Posterior vena cava (tissue), 2 donors: Measurements from ENCODE around the gene SLC7A10. TPM values are rescaled to one million over a fixed set of nuclear protein-coding genes. Genes with fewer than 3 reads are reported as not detected.

Experiments
- DNase-seq: peaks from one replicate; pipeline ENCODE4 v3.0.0-alpha.2; 2020; ENCODE audit warnings: low spot score
- intact Hi-C, 2 donors: fragments of 100-400 bp; cut with DNase I; formaldehyde crosslinking; loops; one replicate each; pipeline versions ENCODE4 v1.14.1 to v1.14.2; 2022 to 2023
- long read RNA-seq, 2 donors: library from polyadenylated mRNA; unstranded; transcript quantifications; one replicate each; pipeline ENCODE4 v2.0.0, GENCODE V29; 2020 to 2021
- total RNA-seq, 2 donors: library from RNA; stranded (reverse); fragmentation: NEBNext Ultra II Directional; extraction: Animal tissue kit (Norgen Biotek cat#: 25700); gene quantifications; one replicate each; pipeline ENCODE4 v1.2.1, GENCODE V29; 2021
- donor health status: DM: yes; HTN: yes; CAD: no.
- donor health status: DM: yes; HTN: yes; CAD: no.

The SLC7A10 gene
- total RNA-seq: not detected
- long read RNA-seq, donor 1: 0 reads
- long read RNA-seq, donor 2, partial matches to known transcripts: 0 of 1 reads
- long read RNA-seq, donor 2, other reads (novel, unspliced or antisense): 0 of 1 reads

GRCh38 chr19:33225458-33225926, at the start of gene SLC7A10:
TSS of gene SLC7A10 (minus strand) at chr19:33225850. CDS start at chr19:33225703, 147 bp downstream.
- no peak for DNase-seq
- intact Hi-C loops: no loop called here

GRCh38 chr19:33274663-33275558, 49.3 kb upstream of the SLC7A10 start:
- no peak for DNase-seq
- intact Hi-C loops: no loop called here

- DNase-seq: no peak
- intact Hi-C loops: no loop called here
Observed at GRCh38 chr19:33273881-33274662, 48.4 kb upstream of the SLC7A10 start.

DNA sequence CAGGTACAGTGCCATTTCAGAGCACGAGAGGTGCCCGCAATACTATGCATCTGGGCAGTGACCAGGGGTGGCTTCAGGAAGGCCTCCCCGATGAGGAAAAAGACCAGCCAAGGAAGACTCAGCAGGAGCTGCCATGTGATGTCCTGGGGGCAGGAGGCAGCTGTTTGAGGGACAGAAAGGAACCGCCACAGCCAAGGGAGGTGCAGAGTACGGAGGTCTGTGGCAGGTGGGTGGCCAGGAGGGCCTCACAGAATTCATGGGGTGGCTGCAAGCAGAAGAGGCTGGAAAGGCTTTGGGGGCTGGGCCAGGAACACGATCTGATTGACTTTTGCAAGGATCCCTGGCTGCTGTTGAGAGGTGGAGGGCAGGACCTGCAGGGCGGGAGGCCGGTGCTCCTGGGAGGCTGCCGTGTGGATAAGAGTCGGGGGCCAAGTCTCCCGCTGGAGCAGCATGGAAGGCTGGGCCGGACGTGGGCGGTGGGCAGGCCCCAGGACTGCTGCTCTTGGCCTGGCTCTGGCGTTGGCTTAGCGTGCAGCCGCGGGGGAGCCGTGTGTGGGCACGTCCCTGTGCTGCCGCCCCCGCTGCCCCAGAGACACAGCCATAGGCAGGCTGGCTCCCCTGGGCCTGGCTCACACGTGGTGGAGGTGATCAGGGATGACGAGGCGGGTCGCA, 47.6 kb upstream of the SLC7A10 start:
- DNase-seq: no peak
- intact Hi-C loops: no loop called here

- no peak for DNase-seq
- intact Hi-C loops: no loop called here
Observed at GRCh38 chr19:33271246-33272021, 45.8 kb upstream of the SLC7A10 start.

- intact Hi-C loops: no loop called here
- no peak for DNase-seq
Observed at GRCh38 chr19:33270769-33271168, 45.1 kb upstream of the SLC7A10 start.

- intact Hi-C loops: no loop called here
- DNase-seq: no peak
Observed at GRCh38 chr19:33269016-33269415, 43.4 kb upstream of the SLC7A10 start.

DNA sequence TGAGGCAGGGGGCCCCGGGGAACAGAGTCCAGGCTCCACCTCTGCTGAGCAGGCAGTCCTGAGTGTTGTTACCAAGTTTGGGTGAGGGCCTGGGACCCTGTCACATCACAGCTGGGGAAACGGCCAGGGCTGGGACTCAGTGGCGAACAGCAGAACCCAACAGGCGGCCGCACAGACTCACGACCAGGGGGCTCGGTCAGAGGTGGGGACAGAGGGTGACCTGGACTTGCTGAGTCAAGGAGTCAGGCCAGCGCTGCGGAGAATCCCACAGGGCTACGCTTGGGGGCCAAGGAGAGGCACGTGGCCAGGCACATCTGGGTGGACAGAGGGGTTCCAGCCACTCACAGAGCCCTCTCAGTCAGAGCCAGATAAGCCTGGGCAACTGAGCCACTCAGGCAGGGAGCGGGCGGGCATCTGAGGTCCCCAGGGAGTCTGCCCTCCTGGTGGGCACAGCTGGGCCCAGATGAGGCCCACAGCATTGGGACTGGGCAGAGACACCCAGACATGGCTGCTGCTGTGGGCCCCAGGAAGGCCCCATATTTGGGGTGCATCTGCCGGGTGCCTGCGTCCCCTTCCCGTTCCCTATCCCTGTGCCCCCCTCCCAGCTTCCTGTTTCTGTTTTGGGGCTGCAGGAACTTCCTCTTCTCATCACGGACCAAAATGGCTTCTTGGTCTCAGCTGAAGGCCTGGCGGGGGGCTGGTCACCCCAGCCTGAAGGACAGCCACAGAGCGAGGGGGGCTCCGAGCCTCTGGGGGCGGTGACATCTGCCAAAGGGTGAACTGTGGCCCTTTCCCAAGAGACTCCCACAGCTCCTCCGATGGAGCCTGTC, 42.7 kb upstream of the SLC7A10 start:
- intact Hi-C loops: no loop called here
- no peak for DNase-seq

GRCh38 chr19:33267706-33268105, 42.1 kb upstream of the SLC7A10 start:
- DNase-seq: no peak
- intact Hi-C loops: no loop called here

GRCh38 chr19:33266974-33267484, 41.4 kb upstream of the SLC7A10 start:
- DNase-seq: no peak
- intact Hi-C loops: no loop called here

DNA sequence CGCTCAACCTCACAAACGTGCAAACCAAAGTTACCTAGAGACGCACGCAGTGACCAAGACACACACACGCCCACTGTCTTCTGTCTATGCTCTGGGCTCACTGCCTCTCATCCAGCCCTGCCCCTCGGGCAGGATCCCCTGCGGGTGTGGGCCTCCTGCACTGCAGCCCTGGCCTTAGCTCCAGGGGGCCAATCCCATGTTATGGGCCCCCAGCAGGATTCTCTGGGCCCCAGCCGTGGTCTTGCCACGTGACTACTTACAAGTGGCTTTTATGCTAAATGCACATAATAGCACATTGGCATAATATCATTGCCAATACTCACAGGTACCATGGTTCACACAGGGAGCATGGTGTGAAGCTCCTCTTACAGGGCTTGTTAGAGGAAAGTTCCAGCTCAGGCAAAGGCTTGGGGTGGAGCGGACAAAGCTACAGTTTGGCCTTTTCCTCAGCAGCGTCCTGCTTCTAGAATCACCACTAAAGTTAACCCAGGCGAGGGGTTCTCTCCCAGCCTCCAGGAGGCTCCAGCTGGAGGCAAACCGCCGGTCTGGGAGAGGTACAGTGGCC, 39.3 kb upstream of the SLC7A10 start:
- no peak for DNase-seq
- intact Hi-C loops: no loop called here

GRCh38 chr19:33263325-33264023, 37.8 kb upstream of the SLC7A10 start:
- DNase-seq: no peak
- intact Hi-C loops: no loop called here

- intact Hi-C loops: no loop called here
- DNase-seq: no peak
Observed at GRCh38 chr19:33261511-33262189, 36.0 kb upstream of the SLC7A10 start.

- no peak for DNase-seq
- intact Hi-C loops: no loop called here
Observed at GRCh38 chr19:33260628-33261418, 35.2 kb upstream of the SLC7A10 start.

DNA sequence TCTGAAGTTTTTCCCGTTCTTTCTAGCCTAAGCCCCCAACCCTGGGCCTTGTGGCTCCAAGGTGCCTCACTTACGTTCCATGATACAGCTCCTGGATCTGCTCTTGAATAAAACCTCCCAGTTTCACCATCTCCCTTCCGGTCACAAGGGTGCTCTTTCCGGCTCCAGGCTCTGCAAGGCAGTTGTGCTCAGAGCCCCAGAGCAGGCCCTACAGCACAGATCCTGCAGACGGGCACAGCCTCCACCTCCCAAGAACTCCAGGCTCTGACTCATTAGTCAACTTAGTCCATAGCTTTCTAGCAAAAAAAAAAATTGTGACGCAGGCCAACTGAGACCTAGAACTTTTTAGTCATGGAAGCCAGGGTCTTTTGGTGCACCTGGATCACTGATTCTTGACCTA, 33.9 kb upstream of the SLC7A10 start:
- intact Hi-C loops: no loop called here
- DNase-seq: no peak

DNA sequence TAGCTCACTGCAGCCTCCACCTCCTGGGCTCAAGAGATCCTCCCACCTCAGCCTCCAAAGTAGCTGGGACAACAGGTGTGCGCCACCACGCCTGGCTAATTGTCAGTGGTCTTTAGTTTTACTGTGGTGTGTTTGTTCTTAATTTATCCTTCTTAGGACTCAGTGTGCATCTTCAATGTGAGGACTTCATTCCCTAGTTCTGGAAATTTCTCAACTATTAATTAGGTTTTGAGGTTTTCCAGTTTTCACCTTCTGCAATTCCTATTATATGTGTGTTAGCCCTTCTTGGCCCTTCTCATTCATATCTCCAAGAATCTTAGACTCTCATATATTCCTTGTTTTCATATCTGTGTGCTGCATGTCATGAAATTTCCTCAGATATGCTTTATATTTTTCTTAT, 32.2 kb upstream of the SLC7A10 start:
- DNase-seq: no peak
- intact Hi-C loops: no loop called here
